Measurements from ENCODE around the gene APIP.
"Not testable (repeated sequence)": the region's sequence is repeated elsewhere in the genome, so short reads cannot be mapped to it uniquely, and the experiment has no call there.

APIP gene

DNA sequence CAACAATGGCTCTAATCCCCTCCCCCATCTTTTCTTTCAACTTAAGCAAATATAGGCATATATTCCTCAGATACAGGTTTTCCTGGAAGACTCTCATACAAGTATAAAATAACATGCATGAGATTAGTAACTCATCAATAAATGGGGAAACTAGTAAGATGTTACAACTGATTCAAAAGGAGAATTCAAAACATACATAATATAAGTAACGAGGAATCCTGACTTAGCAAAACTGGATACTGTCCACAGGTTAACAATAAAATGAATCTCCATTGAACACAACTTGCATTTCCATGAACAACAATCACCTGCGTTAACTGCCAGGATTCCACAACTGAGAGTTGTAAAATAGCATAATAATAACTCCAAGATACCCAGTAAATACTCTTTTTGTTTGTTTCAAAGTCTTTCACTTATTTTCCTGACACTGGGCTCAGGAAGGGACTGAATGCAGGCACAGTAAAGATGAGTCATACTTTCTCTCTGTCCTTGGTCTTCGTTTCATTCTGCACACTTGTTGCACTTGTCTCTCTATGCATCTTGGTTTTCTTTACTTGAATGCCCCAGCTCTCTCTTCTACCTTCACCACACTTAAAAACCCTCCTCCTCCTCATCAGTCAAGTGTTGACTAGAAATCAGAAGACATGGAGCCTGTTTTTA lies 8.1 kb downstream of the APIP start:
- no peaks in the 10 kb centered on the region for H3K9me3 ChIP-seq (ENCODE audit: control insufficient read depth, low read length)
- no peak overlapping the region for H3K4me3 ChIP-seq (ENCODE audit: insufficient read depth, low read depth, low read length)
- no peaks in the 10 kb centered on the region for H3K27me3 ChIP-seq (ENCODE audit: control insufficient read depth, insufficient read depth, low read length, poor library complexity, severe bottlenecking)
- no peaks in the 10 kb centered on the region for H3K4me1 ChIP-seq (ENCODE audit: control insufficient read depth, insufficient read depth, low read length)
- H3K36me3 ChIP-seq (ENCODE audit: control insufficient read depth, insufficient read depth, low read length) = no peaks in the 10 kb centered on the region
- WGBS, 2 experiments = 83 to 88% methylated on average over 3 of the region's 3 CpGs
- H3K27ac ChIP-seq (ENCODE audit: insufficient read depth, low read depth, low read length, poor library complexity, severe bottlenecking) = no peak overlapping the region

DNA sequence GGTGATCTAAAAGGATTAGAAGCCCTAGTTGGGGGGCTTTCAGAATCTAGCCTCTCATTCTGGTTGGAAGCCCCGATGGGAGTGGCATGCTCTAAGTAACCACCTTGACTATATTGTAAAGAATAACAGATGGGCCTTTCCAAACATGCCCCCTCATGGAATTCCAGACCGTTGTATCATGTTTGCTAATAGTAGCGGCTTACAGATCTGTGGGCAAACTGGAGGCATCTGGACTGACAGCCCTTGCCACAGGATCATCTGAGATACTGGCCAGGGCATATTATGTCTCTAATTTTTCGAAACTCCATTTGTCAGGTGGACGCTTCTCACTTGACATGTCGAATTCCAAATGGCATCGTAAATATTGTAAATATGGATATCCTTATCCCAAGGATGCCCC lies 10.5 kb downstream of the APIP start:
- H3K36me3 ChIP-seq (ENCODE audit: control insufficient read depth, insufficient read depth, low read length) = no peaks in the 10 kb centered on the region
- WGBS, 2 experiments = 96 to 100% methylated on average over 5 to 7 of the region's 7 CpGs
- peaks cover under 1% of the 10 kb centered on the region for H3K9me3 ChIP-seq (ENCODE audit: control insufficient read depth, low read length)
- H3K4me1 ChIP-seq (ENCODE audit: control insufficient read depth, insufficient read depth, low read length) = no peaks in the 10 kb centered on the region
- no peak overlapping the region for H3K27ac ChIP-seq (ENCODE audit: insufficient read depth, low read depth, low read length, poor library complexity, severe bottlenecking)
- H3K27me3 ChIP-seq (ENCODE audit: control insufficient read depth, insufficient read depth, low read length, poor library complexity, severe bottlenecking) = no peaks in the 10 kb centered on the region
- H3K4me3 ChIP-seq (ENCODE audit: insufficient read depth, low read depth, low read length) = no peak overlapping the region

DNA sequence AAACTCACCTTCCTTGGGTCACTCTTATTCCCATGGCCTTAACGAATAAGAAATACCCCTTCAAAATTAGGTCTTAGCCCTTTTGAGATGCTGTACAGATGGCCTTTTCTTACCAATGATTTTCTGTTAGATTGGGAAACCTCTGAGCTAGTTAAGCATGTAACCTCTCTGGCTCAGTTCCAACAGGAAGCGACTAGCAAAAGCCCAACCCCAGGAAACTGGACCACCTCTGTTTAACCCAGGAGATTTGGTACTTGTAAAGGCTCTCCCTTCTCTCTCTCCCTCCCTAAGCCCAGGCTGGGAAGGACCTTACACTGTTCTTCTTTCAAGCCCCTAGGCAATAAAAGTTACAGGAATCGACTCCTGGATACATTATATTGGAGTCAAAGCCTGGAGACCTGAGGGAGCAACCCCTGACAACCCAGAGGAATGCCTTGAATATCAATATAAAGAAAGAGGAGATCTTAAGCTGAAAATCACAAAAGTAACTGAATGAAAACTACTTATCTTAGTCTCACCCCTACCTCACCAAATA lies 11.7 kb downstream of the APIP start:
- H3K36me3 ChIP-seq (ENCODE audit: control insufficient read depth, insufficient read depth, low read length) = no peaks in the 10 kb centered on the region
- WGBS, 2 experiments = 83 to 92% methylated on average over 2 to 3 of the region's 3 CpGs
- H3K27me3 ChIP-seq (ENCODE audit: control insufficient read depth, insufficient read depth, low read length, poor library complexity, severe bottlenecking) = no peaks in the 10 kb centered on the region
- no peaks in the 10 kb centered on the region for H3K4me1 ChIP-seq (ENCODE audit: control insufficient read depth, insufficient read depth, low read length)
- peaks cover 12% of the 10 kb centered on the region for H3K9me3 ChIP-seq (ENCODE audit: control insufficient read depth, low read length)
- no peak overlapping the region for H3K4me3 ChIP-seq (ENCODE audit: insufficient read depth, low read depth, low read length)
- no peak overlapping the region for H3K27ac ChIP-seq (ENCODE audit: insufficient read depth, low read depth, low read length, poor library complexity, severe bottlenecking)

DNA sequence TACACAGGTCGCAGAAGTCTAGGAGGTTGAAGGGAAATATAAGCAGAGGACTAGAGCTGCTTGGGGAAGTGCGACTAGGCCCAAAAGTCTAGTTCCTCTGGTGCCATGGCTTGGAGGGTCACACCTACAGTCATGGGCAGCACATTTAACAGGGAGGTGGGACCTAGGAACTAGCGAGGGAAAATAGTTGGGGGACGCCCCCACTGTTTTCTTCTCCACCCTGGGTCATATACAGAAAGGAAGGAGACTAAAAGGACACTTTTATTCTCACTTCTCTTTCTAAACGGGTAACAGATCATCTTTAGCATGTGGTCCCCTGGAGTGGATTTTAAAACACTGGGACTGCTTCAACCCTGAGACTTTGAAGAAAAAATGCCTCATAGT lies 16.6 kb downstream of the APIP start:
- H3K27ac ChIP-seq (ENCODE audit: insufficient read depth, low read depth, low read length, poor library complexity, severe bottlenecking) = no peak overlapping the region
- no peak overlapping the region for H3K4me3 ChIP-seq (ENCODE audit: insufficient read depth, low read depth, low read length)
- H3K27me3 ChIP-seq (ENCODE audit: control insufficient read depth, insufficient read depth, low read length, poor library complexity, severe bottlenecking) = no peaks in the 10 kb centered on the region
- 94 to 96% methylated on average over 5 of the region's 5 CpGs for WGBS, 2 experiments
- H3K9me3 ChIP-seq (ENCODE audit: control insufficient read depth, low read length) = peaks cover 13% of the 10 kb centered on the region
- peaks cover 4% of the 10 kb centered on the region for H3K36me3 ChIP-seq (ENCODE audit: control insufficient read depth, insufficient read depth, low read length)
- no peaks in the 10 kb centered on the region for H3K4me1 ChIP-seq (ENCODE audit: control insufficient read depth, insufficient read depth, low read length)

DNA sequence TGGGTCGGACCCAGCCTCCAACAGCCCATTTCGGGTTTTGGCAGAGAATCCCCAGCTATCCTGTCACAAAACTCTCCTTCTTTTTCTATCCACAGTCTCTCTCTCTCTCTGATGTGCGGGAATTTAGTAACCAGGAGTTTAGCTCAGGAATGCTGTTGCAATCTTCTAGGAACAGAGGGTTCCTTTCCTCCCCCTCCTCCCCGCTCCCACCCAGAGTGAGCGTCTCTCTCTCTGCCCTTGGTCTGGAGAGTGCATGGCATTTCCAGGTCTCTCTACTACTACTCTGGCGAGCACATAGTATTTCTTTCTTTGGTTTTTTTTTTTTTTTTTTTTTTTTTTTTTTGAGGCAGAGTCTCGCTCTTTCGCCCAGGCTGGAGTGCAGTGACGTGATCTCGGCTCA lies 17.7 kb downstream of the APIP start:
- 92 to 97% methylated on average over 9 to 10 of the region's 10 CpGs for WGBS, 2 experiments
- Histone ChIP-seq H3K27me3 (ENCODE audit: control insufficient read depth, insufficient read depth, low read length, poor library complexity, severe bottlenecking) (no peaks in the 10 kb centered on the region), H3K4me1 (ENCODE audit: control insufficient read depth, insufficient read depth, low read length) (no peaks in the 10 kb centered on the region), H3K9me3 (ENCODE audit: control insufficient read depth, low read length) (peaks cover 13% of the 10 kb centered on the region), H3K4me3 (ENCODE audit: insufficient read depth, low read depth, low read length) (no peak overlapping the region), H3K36me3 (ENCODE audit: control insufficient read depth, insufficient read depth, low read length) (peaks cover 4% of the 10 kb centered on the region), H3K27ac (ENCODE audit: insufficient read depth, low read depth, low read length, poor library complexity, severe bottlenecking) (no peak overlapping the region)

DNA sequence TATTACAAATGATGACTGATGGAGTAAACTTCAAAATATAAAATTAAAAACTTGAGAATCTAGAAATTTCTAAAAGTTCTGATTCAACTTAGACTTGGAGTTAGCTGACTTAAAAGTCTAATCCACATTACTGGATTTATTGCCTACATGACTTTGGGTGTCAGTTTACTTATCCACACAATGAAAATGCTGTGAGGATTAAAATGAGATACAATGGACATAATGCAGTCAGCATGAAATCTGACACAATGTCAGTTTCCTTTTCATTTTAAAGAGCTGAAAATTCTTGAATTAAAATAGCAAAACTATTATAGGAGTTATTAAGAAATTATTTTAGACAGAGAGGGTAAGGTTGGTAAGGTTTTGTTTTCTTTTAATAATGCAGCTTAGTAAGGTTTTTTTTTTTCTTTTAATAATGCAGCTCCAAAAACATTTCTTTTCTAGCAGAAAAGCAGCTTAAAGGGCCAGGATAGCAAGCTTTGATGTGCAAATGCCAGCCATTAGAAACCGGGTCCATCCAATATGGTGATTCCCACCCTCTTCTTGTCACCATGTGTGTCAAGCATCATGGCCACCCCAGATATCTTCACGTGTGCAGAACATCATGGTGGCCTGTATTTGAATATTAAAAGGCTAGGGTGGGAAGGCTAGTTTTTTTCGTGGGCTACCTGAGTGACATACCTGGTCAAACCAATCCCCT lies 18.9 kb downstream of the APIP start:
- H3K9me3 ChIP-seq (ENCODE audit: control insufficient read depth, low read length) = peaks cover 13% of the 10 kb centered on the region
- 94 to 96% methylated on average over 2 to 3 of the region's 3 CpGs for WGBS, 2 experiments
- no peaks in the 10 kb centered on the region for H3K4me1 ChIP-seq (ENCODE audit: control insufficient read depth, insufficient read depth, low read length)
- no peak overlapping the region for H3K4me3 ChIP-seq (ENCODE audit: insufficient read depth, low read depth, low read length)
- no peak overlapping the region for H3K27ac ChIP-seq (ENCODE audit: insufficient read depth, low read depth, low read length, poor library complexity, severe bottlenecking)
- H3K36me3 ChIP-seq (ENCODE audit: control insufficient read depth, insufficient read depth, low read length) = peaks cover 4% of the 10 kb centered on the region
- no peaks in the 10 kb centered on the region for H3K27me3 ChIP-seq (ENCODE audit: control insufficient read depth, insufficient read depth, low read length, poor library complexity, severe bottlenecking)

DNA sequence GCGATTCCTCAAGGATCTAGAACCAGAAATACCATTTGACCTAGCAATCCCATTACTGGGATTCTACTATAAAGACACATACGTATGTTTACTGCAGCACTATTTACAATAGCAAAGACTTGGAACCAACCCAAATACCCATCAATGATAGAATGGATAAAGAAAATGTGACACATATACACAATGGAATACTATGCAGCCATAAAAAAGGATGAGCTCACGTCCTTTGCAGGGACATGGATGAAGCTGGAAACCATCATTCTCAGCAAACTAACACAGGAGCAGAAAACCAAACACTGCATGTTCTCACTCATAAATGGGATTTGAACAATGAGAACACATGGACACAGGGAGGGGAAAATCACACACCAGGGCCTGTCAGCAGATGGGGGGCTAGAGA lies 20.0 kb downstream of the APIP start:
- H3K36me3 ChIP-seq (ENCODE audit: control insufficient read depth, insufficient read depth, low read length); H3K27ac ChIP-seq (ENCODE audit: insufficient read depth, low read depth, low read length, poor library complexity, severe bottlenecking); H3K4me1 ChIP-seq (ENCODE audit: control insufficient read depth, insufficient read depth, low read length); H3K27me3 ChIP-seq (ENCODE audit: control insufficient read depth, insufficient read depth, low read length, poor library complexity, severe bottlenecking); H3K4me3 ChIP-seq (ENCODE audit: insufficient read depth, low read depth, low read length): not testable (repeated sequence)
- H3K9me3 ChIP-seq (ENCODE audit: control insufficient read depth, low read length) = peaks cover 13% of the 10 kb centered on the region
- WGBS, 2 experiments = 96 to 98% methylated on average over 3 of the region's 3 CpGs

DNA sequence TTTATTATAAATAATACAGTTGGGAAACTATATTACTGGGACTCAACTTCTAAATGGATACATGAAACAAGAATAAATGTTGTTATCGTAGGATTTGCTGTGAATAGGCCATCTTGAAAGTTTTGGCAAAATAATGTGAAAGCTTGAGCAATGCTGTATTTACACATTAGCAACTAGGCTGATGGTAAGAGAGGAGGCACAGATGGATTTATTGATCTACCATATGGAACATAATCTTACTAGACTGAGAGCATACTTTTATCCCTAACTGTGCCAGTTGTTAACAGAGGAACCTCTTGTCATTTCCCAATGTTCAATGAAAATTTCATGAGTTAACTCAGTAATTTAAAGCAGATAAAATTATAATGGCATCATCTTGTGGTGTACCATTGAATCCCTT lies 22.8 kb downstream of the APIP start:
- no peaks in the 10 kb centered on the region for H3K4me1 ChIP-seq (ENCODE audit: control insufficient read depth, insufficient read depth, low read length)
- WGBS, 2 experiments = 97 to 100% methylated on average over 1 of the region's 1 CpG
- H3K27me3 ChIP-seq (ENCODE audit: control insufficient read depth, insufficient read depth, low read length, poor library complexity, severe bottlenecking) = no peaks in the 10 kb centered on the region

DNA sequence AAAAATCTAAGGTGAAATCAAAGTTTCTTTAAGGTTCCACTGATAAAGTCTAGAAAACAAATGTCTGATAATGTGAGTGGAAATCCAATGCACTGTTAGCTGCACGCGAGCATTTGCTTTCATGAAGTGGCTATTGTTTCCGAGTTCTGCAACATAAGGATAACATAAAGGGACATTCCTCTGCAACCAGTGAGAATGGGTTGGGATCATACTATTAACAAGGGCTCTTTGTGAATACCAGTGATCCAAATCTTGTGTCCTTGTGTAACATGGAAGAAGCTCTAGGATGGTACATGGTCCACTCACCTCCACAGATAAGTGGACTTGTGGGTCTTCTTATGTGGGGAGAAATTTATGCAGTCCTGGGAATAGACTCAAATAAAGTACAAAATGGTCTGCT lies 24.6 kb downstream of the APIP start:
- no peak overlapping the region for H3K27ac ChIP-seq (ENCODE audit: insufficient read depth, low read depth, low read length, poor library complexity, severe bottlenecking)
- H3K4me3 ChIP-seq (ENCODE audit: insufficient read depth, low read depth, low read length) = no peak overlapping the region
- 80% methylated on average over 3 of the region's 3 CpGs for WGBS, 2 experiments
- H3K9me3 ChIP-seq (ENCODE audit: control insufficient read depth, low read length) = no peaks in the 10 kb centered on the region
- no peaks in the 10 kb centered on the region for H3K27me3 ChIP-seq (ENCODE audit: control insufficient read depth, insufficient read depth, low read length, poor library complexity, severe bottlenecking)
- peaks cover 2% of the 10 kb centered on the region for H3K36me3 ChIP-seq (ENCODE audit: control insufficient read depth, insufficient read depth, low read length)
- no peaks in the 10 kb centered on the region for H3K4me1 ChIP-seq (ENCODE audit: control insufficient read depth, insufficient read depth, low read length)

More for the DNA sequence above, 22.8 kb downstream of the APIP start:
- no peak overlapping the region for H3K4me3 ChIP-seq (ENCODE audit: insufficient read depth, low read depth, low read length)
- no peaks in the 10 kb centered on the region for H3K9me3 ChIP-seq (ENCODE audit: control insufficient read depth, low read length)
- H3K36me3 ChIP-seq (ENCODE audit: control insufficient read depth, insufficient read depth, low read length) = peaks cover 4% of the 10 kb centered on the region
- no peak overlapping the region for H3K27ac ChIP-seq (ENCODE audit: insufficient read depth, low read depth, low read length, poor library complexity, severe bottlenecking)

DNA sequence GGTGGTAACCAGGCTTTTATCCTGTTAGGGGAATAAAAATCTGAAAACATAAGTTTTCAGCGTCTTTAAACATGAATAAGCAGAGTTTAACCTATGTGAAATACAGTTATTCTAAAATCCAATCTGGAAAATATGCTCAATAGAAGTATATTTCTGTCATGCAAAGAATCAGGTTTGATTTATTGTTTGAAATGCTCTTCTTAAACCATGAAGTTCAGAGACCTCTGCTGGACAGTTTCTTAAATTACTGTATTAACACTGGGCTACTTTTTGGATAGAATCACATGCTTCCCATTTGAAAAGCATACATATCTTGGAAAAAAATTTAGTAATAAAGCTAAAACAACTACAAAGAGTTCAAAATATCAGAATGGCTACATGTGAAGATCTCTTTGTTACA lies 25.4 kb downstream of the APIP start:
- Histone ChIP-seq H3K4me1 (ENCODE audit: control insufficient read depth, insufficient read depth, low read length) (no peaks in the 10 kb centered on the region), H3K27ac (ENCODE audit: insufficient read depth, low read depth, low read length, poor library complexity, severe bottlenecking) (no peak overlapping the region), H3K27me3 (ENCODE audit: control insufficient read depth, insufficient read depth, low read length, poor library complexity, severe bottlenecking) (no peaks in the 10 kb centered on the region), H3K36me3 (ENCODE audit: control insufficient read depth, insufficient read depth, low read length) (no peaks in the 10 kb centered on the region), H3K4me3 (ENCODE audit: insufficient read depth, low read depth, low read length) (no peak overlapping the region), H3K9me3 (ENCODE audit: control insufficient read depth, low read length) (no peaks in the 10 kb centered on the region)
- WGBS, 2 experiments = 100% methylated on average over 1 of the region's 1 CpG; no CpG with 5 or more reads in 1 of the 2 experiments

Data from ectodermal cell (in vitro differentiated cells).